Colonic mucosa (tissue), 4 donors: ENCODE measurements around the gene CYBB. TPM values are rescaled to one million over a fixed set of nuclear protein-coding genes. Genes with fewer than 3 reads are reported as not detected.

Source experiments
- DNase-seq: peaks from one replicate; pipeline ENCODE4 v3.0.0-alpha.2; 2020
- H3K27ac ChIP-seq: fragments of 200-600 bp; one replicate; pipeline ENCODE4 v1.8.0; 2021
- H3K27me3 ChIP-seq: fragments of 200-600 bp; one replicate; pipeline ENCODE4 v1.8.0; 2021
- H3K36me3 ChIP-seq: fragments of 200-600 bp; one replicate; pipeline ENCODE4 v1.8.0; 2021
- H3K4me1 ChIP-seq: fragments of 200-600 bp; one replicate; pipeline ENCODE4 v1.8.0; 2021; ENCODE audit warnings: mild to moderate bottlenecking
- H3K4me3 ChIP-seq: fragments of 200-600 bp; one replicate; pipeline ENCODE4 v1.8.0; 2021
- H3K9ac ChIP-seq, 2 donors: one replicate each; pipeline ENCODE4 v1.7.0; 2013; ENCODE audit warnings: control low read depth in 2 of 2, low read depth in 2 of 2, low read length in 2 of 2
- H3K9me3 ChIP-seq: fragments of 200-600 bp; one replicate; pipeline ENCODE4 v1.8.0; 2021
- CTCF ChIP-seq: fragments of 200-600 bp; IDR thresholded peaks from one replicate; pipeline ENCODE4 v1.8.0; 2022; ENCODE audit warnings: antibody characterized with exemption, mild to moderate bottlenecking
- intact Hi-C: fragments of 100-400 bp; cut with DNase I; formaldehyde crosslinking; loops from one replicate; pipeline ENCODE4 v1.14.1; 2022
- total RNA-seq, 2 donors: library from RNA; stranded (reverse); fragmentation: NEBNext Ultra II Directional in 1 of 2; extraction: Animal tissue kit (Norgen Biotek cat#: 25700) in 1 of 2; gene quantifications; one replicate each; pipeline ENCODE4 v1.2.1, GENCODE V29; 2021
- donor health status: healthy.
- donor health status: DM: no; HTN: no; CAD: no.
- donor health status: DM: no; HTN: no; CAD: no.

The CYBB gene
- total RNA-seq, result 10 to 100 TPM in 1 of 2 donors, 1 to 10 TPM in 1; 7.7 to 18.6 TPM

GRCh38 chrX:37779857-37780256 lies at the start of gene CYBB:
CYBB (plus strand) TSS chrX:37780059; CDS start chrX:37780078, 19 bp downstream.
- no peaks in the 10 kb centered on the region for H3K4me1 ChIP-seq
- no peak within 1 kb of the TSS for H3K9ac ChIP-seq
- H3K4me3 ChIP-seq, result no peak within 1 kb of the TSS
- H3K36me3 ChIP-seq, result no peaks in the 10 kb centered on the region
- intact Hi-C loops, result no loop called here
- DNase-seq, result no peak
- no peaks in the 10 kb centered on the region for H3K27me3 ChIP-seq
- no peaks in the 10 kb centered on the region for H3K9me3 ChIP-seq
- TF ChIP-seq CTCF, result no peak
- H3K27ac ChIP-seq, result peak within 1 kb of the TSS; percentile 32

GRCh38 chrX:37745354-37745753 lies 34.5 kb upstream of the CYBB start:
- no peaks in the 10 kb centered on the region for H3K4me1 ChIP-seq
- no peaks in the 10 kb centered on the region for H3K27me3 ChIP-seq
- no peak overlapping the region for H3K4me3 ChIP-seq
- peak; percentile 86 for TF ChIP-seq CTCF
- H3K27ac ChIP-seq, result no peak overlapping the region
- intact Hi-C loops, result loop anchor here (5.0 kb wide), 1 partner anchor 77 kb away; no protein-coding TSS in a partner anchor
- H3K36me3 ChIP-seq, result no peaks in the 10 kb centered on the region
- no peaks in the 10 kb centered on the region for H3K9me3 ChIP-seq
- peak; percentile 85 for DNase-seq
- H3K9ac ChIP-seq, result no peak overlapping the region

- Histone ChIP-seq H3K27me3 (no peaks in the 10 kb centered on the region), H3K36me3 (no peaks in the 10 kb centered on the region), H3K9me3 (no peaks in the 10 kb centered on the region), H3K27ac (no peak overlapping the region), H3K9ac (no peak overlapping the region), H3K4me3 (no peak overlapping the region), H3K4me1 (no peaks in the 10 kb centered on the region)
- TF ChIP-seq CTCF, result no peak
- no peak for DNase-seq
- intact Hi-C loops, result loop anchor here (5.0 kb wide), 1 partner anchor 76 kb away; no protein-coding TSS in a partner anchor
Measured at GRCh38 chrX:37745835-37746217, 34.0 kb upstream of the CYBB start.

GRCh38 chrX:37746218-37746941 lies 33.5 kb upstream of the CYBB start:
- H3K9me3 ChIP-seq, result no peaks in the 10 kb centered on the region
- H3K27ac ChIP-seq, result no peak overlapping the region
- DNase-seq, result no peak
- no peaks in the 10 kb centered on the region for H3K4me1 ChIP-seq
- H3K27me3 ChIP-seq, result no peaks in the 10 kb centered on the region
- no peaks in the 10 kb centered on the region for H3K36me3 ChIP-seq
- intact Hi-C loops, result loop anchor here (5.0 kb wide), 1 partner anchor 76 kb away; no protein-coding TSS in a partner anchor
- H3K4me3 ChIP-seq, result no peak overlapping the region
- no peak overlapping the region for H3K9ac ChIP-seq
- no peak for TF ChIP-seq CTCF

- Histone ChIP-seq H3K27ac (no peak overlapping the region), H3K27me3 (no peaks in the 10 kb centered on the region), H3K4me3 (no peak overlapping the region), H3K36me3 (no peaks in the 10 kb centered on the region), H3K9ac (no peak overlapping the region), H3K9me3 (no peaks in the 10 kb centered on the region), H3K4me1 (no peaks in the 10 kb centered on the region)
- intact Hi-C loops, result loop anchor here (5.0 kb wide), 1 partner anchor 75 kb away; no protein-coding TSS in a partner anchor
- no peak for DNase-seq
- no peak for TF ChIP-seq CTCF
Measured at GRCh38 chrX:37746951-37747350, 32.9 kb upstream of the CYBB start.
